Osteocyte (in vitro differentiated cells): ENCODE results near the gene ITPRIPL1. TPM values are rescaled to one million over a fixed set of nuclear protein-coding genes. Genes with fewer than 3 reads are reported as not detected.

Experiments
- DNase-seq: peaks from one replicate; pipeline ENCODE4 v3.0.0; 2021; ENCODE audit warnings: mixed read lengths; ENCODE audit not compliant: unreplicated experiment; ENCODE audit errors: extremely low spot score
- H3K27ac Mint-ChIP-seq: one replicate; pipeline ENCODE4 v1.8.0; 2021; ENCODE audit warnings: mild to moderate bottlenecking, mixed read lengths; ENCODE audit not compliant: unreplicated experiment
- H3K27me3 Mint-ChIP-seq: one replicate; pipeline ENCODE4 v1.8.0; 2021; ENCODE audit warnings: mixed read lengths; ENCODE audit not compliant: unreplicated experiment
- H3K36me3 Mint-ChIP-seq: one replicate; pipeline ENCODE4 v1.8.0; 2021; ENCODE audit warnings: mixed read lengths; ENCODE audit not compliant: unreplicated experiment
- H3K4me1 Mint-ChIP-seq: one replicate; pipeline ENCODE4 v1.8.0; 2021; ENCODE audit warnings: mixed read lengths; ENCODE audit not compliant: unreplicated experiment
- H3K4me3 Mint-ChIP-seq: one replicate; pipeline ENCODE4 v1.8.0; 2021; ENCODE audit warnings: mild to moderate bottlenecking, moderate library complexity, mixed read lengths; ENCODE audit not compliant: unreplicated experiment
- H3K9me3 Mint-ChIP-seq: one replicate; pipeline ENCODE4 v1.8.0; 2021; ENCODE audit warnings: mixed read lengths; ENCODE audit not compliant: unreplicated experiment
- total RNA-seq: library from RNA; stranded (reverse); gene quantifications from 2 replicates; pipeline ENCODE4 v1.2.1, GENCODE V29; 2021
- TF ChIP-seq, protein P1 (sequence below): fragments of 200-600 bp; sonication (generic); IDR thresholded peaks from 2 replicates; pipeline ENCODE4 v1.5.0; 2021; ENCODE audit warnings: antibody characterized with exemption, mild to moderate bottlenecking, moderate library complexity

ITPRIPL1 gene
- total RNA-seq, 1 donor from 2014 or later, result 0.86 TPM

DNA sequence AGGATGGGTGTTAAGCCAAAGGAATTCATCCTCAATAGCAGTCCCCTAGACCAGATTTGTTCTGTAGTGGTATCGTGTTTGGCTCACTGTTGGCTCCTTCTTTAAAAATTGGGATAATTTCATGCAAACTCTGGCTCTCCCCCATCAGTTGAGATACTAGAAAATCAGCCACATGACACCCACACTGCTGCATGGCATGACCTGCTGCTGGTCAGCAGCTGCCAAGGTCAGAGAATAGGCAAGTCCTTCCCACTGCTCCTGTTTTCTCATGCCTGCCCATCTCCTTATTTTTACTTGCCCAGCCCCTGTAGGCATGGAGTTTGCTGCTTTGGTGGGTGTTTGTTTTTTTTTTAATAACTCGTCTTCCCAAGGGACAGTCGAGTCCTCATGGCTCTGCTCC, 18.7 kb upstream of the ITPRIPL1 start:
- Mint-ChIP-seq H3K36me3 (peaks cover 28% of the 10 kb centered on the region), H3K27ac (peak overlapping the region; percentile 95), H3K27me3 (no peaks in the 10 kb centered on the region), H3K9me3 (no peaks in the 10 kb centered on the region), H3K4me1 (peaks cover 27% of the 10 kb centered on the region), H3K4me3 (peak overlapping the region; percentile 100)
- TF ChIP-seq, protein P1, sequence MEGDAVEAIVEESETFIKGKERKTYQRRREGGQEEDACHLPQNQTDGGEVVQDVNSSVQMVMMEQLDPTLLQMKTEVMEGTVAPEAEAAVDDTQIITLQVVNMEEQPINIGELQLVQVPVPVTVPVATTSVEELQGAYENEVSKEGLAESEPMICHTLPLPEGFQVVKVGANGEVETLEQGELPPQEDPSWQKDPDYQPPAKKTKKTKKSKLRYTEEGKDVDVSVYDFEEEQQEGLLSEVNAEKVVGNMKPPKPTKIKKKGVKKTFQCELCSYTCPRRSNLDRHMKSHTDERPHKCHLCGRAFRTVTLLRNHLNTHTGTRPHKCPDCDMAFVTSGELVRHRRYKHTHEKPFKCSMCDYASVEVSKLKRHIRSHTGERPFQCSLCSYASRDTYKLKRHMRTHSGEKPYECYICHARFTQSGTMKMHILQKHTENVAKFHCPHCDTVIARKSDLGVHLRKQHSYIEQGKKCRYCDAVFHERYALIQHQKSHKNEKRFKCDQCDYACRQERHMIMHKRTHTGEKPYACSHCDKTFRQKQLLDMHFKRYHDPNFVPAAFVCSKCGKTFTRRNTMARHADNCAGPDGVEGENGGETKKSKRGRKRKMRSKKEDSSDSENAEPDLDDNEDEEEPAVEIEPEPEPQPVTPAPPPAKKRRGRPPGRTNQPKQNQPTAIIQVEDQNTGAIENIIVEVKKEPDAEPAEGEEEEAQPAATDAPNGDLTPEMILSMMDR, result no peak
- no peak for DNase-seq

DNA sequence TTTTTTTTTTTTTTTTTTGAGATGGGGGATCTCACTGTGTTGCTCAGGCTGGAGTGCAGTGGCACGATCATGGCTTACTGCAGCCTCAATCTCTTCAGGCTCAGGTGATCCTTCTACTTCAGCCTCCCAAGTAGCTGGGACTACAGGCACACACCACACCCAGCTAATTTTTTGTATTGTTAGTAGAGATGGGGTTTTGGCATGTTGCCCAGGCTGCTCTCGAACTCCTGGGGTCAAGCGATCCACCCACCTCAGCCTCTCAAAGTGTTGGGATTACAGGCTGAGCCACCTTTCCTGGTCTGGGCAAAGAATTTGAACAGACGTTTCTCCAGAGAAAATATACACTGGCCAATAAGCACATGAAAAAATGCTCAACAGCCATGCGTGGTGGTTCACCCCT, 16.9 kb upstream of the ITPRIPL1 start:
- Mint-ChIP-seq H3K9me3 (no peaks in the 10 kb centered on the region), H3K4me1 (peaks cover 26% of the 10 kb centered on the region), H3K27ac (no peak overlapping the region), H3K4me3 (no peak overlapping the region), H3K36me3 (peaks cover 11% of the 10 kb centered on the region), H3K27me3 (peaks cover 3% of the 10 kb centered on the region)
- TF ChIP-seq, protein P1, result no peak
- DNase-seq, result no peak

DNA sequence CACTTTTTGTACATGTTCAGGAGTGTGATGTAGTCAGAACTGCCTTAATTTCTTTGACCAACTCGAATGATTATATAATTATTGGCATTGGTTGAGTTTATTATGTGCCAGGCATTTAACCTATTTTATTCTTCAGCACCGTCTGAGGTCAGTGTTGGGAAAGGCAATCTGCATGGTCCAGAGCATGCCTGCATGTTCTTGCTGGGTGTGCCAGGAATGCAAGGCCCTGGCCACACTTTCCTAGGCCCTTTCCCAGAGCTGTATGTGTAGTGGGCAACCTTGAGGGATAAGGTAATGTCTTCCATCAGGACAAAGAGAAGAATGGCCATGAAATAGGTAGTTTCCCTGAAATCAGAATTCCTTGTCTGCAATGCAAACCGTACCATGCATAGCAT, 10.1 kb upstream of the ITPRIPL1 start:
- TF ChIP-seq, protein P1, result no peak
- Mint-ChIP-seq H3K27me3 (peaks cover 11% of the 10 kb centered on the region), H3K27ac (no peak overlapping the region), H3K9me3 (no peaks in the 10 kb centered on the region), H3K36me3 (no peaks in the 10 kb centered on the region), H3K4me3 (no peak overlapping the region), H3K4me1 (peaks cover 12% of the 10 kb centered on the region)
- DNase-seq, result no peak

DNA sequence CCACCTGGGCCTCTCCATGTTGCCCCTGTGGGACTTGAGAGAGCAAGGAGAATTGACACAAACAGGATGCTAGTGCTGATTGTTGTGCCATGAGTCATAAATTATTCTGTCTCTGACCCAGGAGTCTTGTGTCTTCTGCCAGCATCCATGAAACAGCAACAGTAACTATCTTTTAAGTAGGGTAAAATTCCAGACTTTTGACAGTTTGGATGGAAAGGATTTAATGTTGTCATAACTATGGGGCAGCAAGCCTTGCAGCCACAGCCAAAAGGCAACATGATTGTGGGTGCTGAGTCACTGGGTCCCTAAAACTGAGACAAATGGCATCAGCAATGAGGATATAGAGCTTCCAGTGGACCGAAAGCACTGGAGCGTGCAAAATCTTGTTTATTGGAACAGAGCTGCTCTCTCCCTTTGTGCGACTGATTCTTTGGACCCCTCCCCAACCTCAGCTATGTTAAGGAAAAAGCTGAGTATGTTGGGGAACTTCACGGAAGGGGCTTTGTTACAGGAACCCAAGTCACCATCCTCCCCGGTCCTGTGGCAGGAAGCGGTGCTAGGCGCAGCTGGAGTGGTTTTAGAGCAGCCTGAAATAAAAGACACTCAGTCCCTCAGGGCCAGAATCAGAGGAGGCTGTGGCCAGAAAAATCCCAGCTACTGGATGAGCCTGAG, 9.6 kb upstream of the ITPRIPL1 start:
- Mint-ChIP-seq H3K4me3 (no peak overlapping the region), H3K36me3 (no peaks in the 10 kb centered on the region), H3K9me3 (no peaks in the 10 kb centered on the region), H3K27ac (no peak overlapping the region), H3K4me1 (peaks cover 12% of the 10 kb centered on the region), H3K27me3 (peaks cover 15% of the 10 kb centered on the region)
- no peak for DNase-seq
- TF ChIP-seq, protein P1, result no peak

DNA sequence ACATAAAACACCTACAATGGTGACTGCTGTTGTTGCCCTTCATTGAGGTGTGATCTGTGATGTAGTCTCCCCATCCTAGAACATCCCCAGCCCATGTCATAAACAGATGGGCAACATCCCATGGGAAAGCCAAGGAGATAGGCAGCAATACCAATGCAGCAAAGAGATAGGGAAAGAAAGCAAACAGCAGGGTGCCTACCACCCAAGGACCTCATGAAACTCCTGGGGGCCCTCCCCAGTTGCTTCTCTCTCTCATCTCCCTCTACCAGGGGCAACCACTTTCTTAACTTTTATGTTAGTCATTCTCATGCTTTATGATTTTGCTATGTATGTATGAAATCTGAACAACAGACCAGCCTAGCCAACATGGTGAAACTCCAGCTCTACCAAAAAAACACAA, 8.1 kb upstream of the ITPRIPL1 start:
- Mint-ChIP-seq H3K9me3 (no peaks in the 10 kb centered on the region), H3K4me3 (no peak overlapping the region), H3K27me3 (peaks cover 17% of the 10 kb centered on the region), H3K27ac (no peak overlapping the region), H3K36me3 (no peaks in the 10 kb centered on the region), H3K4me1 (peaks cover 23% of the 10 kb centered on the region)
- TF ChIP-seq, protein P1, result no peak
- DNase-seq, result no peak
